Endothelial cell (in vitro differentiated cells): Measurements from ENCODE around the gene TOMM20. TPM values are rescaled to one million over a fixed set of nuclear protein-coding genes. Genes with fewer than 3 reads are reported as not detected.

Source experiments
- DNase-seq: peaks from one replicate; pipeline ENCODE4 v3.0.0; 2021; ENCODE audit warnings: low spot score
- H3K27ac Mint-ChIP-seq: one replicate; pipeline ENCODE4 v1.8.0; 2021; ENCODE audit warnings: mixed read lengths, inconsistent platforms; ENCODE audit not compliant: unreplicated experiment
- H3K27me3 Mint-ChIP-seq: one replicate; pipeline ENCODE4 v1.8.0; 2021; ENCODE audit warnings: mild to moderate bottlenecking, moderate library complexity, mixed read lengths, inconsistent platforms; ENCODE audit not compliant: unreplicated experiment
- H3K36me3 Mint-ChIP-seq: one replicate; pipeline ENCODE4 v1.8.0; 2021; ENCODE audit warnings: mild to moderate bottlenecking, low read depth, mixed read lengths, inconsistent platforms; ENCODE audit not compliant: unreplicated experiment
- H3K4me1 Mint-ChIP-seq: one replicate; pipeline ENCODE4 v1.8.0; 2021; ENCODE audit warnings: mild to moderate bottlenecking, mixed read lengths, inconsistent platforms; ENCODE audit not compliant: unreplicated experiment
- H3K4me3 Mint-ChIP-seq: one replicate; pipeline ENCODE4 v1.8.0; 2021; ENCODE audit warnings: mild to moderate bottlenecking, mixed read lengths, inconsistent platforms; ENCODE audit not compliant: unreplicated experiment
- H3K9me3 Mint-ChIP-seq: one replicate; pipeline ENCODE4 v1.8.0; 2021; ENCODE audit warnings: mixed read lengths, inconsistent platforms; ENCODE audit not compliant: unreplicated experiment
- total RNA-seq: library from RNA; stranded (reverse); fragmentation: NEBNext Ultra II Directional; extraction: Animal tissue kit (Norgen Biotek cat#: 25700); gene quantifications from one replicate; pipeline ENCODE4 v1.2.1, GENCODE V29; 2021; ENCODE audit not compliant: unreplicated experiment
- TF ChIP-seq, protein P1 (sequence below): fragments of 200-600 bp; sonication (generic); IDR thresholded peaks from one replicate; pipeline ENCODE4 v1.5.0; 2021; ENCODE audit warnings: antibody characterized with exemption; ENCODE audit not compliant: unreplicated experiment

TOMM20 gene
- total RNA-seq, 1 donor from 2014 or later, result 105 TPM

DNA sequence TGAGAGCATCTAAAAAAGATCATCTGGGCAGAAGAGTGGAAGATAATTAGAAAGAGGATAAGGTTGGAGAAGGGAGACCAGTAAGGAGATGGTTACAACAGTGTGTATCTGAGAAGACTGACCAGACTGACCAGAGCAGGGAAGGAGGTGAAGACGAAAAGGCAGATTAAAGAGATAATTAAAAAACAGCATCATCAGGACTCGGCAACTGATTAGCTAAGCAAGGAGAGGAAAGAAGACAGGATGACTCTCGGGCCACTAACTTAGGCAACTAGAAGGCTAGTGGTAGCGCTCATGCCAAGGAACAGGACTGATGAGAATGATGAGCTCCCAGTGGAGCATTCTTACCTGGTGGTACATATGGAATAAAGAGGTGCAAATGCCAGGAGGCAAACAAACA lies 28.5 kb upstream of the TOMM20 start:
- Mint-ChIP-seq H3K4me3 (no peak overlapping the region), H3K4me1 (peaks cover 13% of the 10 kb centered on the region), H3K9me3 (no peaks in the 10 kb centered on the region), H3K27ac (no peak overlapping the region), H3K27me3 (peaks cover 7% of the 10 kb centered on the region), H3K36me3 (peaks cover 13% of the 10 kb centered on the region)
- DNase-seq, result no peak
- TF ChIP-seq, protein P1, sequence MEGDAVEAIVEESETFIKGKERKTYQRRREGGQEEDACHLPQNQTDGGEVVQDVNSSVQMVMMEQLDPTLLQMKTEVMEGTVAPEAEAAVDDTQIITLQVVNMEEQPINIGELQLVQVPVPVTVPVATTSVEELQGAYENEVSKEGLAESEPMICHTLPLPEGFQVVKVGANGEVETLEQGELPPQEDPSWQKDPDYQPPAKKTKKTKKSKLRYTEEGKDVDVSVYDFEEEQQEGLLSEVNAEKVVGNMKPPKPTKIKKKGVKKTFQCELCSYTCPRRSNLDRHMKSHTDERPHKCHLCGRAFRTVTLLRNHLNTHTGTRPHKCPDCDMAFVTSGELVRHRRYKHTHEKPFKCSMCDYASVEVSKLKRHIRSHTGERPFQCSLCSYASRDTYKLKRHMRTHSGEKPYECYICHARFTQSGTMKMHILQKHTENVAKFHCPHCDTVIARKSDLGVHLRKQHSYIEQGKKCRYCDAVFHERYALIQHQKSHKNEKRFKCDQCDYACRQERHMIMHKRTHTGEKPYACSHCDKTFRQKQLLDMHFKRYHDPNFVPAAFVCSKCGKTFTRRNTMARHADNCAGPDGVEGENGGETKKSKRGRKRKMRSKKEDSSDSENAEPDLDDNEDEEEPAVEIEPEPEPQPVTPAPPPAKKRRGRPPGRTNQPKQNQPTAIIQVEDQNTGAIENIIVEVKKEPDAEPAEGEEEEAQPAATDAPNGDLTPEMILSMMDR, result no peak

DNA sequence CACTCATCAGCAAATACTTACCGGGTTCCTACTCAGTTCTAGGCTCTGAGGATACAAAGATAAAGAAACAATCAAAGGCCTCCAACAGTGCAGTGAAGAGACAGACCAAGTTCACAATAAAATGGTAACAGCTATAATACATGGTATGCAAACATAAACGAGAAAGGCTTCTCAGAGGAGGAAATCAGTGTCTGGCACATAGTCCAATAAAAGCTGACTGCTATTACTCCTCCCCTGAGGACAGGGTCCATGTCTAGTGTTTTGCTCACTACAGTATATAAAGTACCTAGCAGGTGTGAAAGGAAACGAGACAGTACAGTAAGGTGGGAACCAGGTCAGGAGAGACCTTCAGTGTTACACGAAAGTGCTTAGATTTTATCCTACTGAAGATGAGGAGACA lies 28.1 kb upstream of the TOMM20 start:
- H3K36me3 Mint-ChIP-seq, result peaks cover 13% of the 10 kb centered on the region
- DNase-seq, result no peak
- no peak overlapping the region for H3K4me3 Mint-ChIP-seq
- H3K9me3 Mint-ChIP-seq, result no peaks in the 10 kb centered on the region
- TF ChIP-seq, protein P1, result no peak
- H3K27me3 Mint-ChIP-seq, result peaks cover 4% of the 10 kb centered on the region
- no peak overlapping the region for H3K27ac Mint-ChIP-seq
- peaks cover 9% of the 10 kb centered on the region for H3K4me1 Mint-ChIP-seq

DNA sequence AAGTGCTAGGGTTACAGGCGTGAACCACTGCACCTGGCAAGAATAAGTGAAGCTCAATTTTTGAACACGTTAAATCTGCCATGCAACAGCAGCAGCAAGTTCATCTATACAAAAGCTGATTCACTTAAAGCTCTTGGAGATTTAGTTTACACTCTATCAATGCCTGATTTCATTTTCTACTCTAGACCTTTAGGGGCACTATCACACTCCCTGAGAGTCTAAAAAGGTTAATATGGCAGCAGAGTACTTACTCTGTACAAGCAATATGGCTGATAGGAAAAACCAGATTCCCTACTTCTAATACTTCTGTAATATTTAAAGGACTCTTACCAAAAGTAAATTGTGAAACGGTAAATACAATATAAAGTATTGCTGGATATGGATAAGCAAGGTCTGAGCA lies 27.6 kb upstream of the TOMM20 start:
- H3K27ac Mint-ChIP-seq, result no peak overlapping the region
- no peak for DNase-seq
- peaks cover 13% of the 10 kb centered on the region for H3K36me3 Mint-ChIP-seq
- no peaks in the 10 kb centered on the region for H3K9me3 Mint-ChIP-seq
- H3K4me3 Mint-ChIP-seq, result no peak overlapping the region
- H3K27me3 Mint-ChIP-seq, result peaks cover 2% of the 10 kb centered on the region
- TF ChIP-seq, protein P1, result no peak
- peaks cover 7% of the 10 kb centered on the region for H3K4me1 Mint-ChIP-seq

DNA sequence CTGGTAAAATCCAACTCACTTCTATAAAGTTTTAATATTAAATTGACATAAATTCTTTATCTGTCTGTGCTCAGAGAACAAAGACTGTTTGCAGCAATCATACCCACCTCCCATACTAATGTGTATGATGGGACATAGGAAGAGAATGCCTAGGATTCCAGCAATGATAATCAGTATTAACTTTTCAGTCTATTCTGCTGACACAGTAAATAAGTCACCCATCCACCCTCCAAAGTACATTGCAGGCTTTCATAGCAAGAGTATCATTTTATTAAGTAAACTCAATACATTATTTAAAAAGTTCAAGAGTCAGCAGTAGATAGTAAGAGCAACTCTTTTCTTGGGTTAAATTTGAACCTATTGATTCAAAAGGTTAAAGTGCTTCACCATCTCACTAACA lies 23.6 kb upstream of the TOMM20 start:
- H3K4me3 Mint-ChIP-seq, result no peak overlapping the region
- H3K27ac Mint-ChIP-seq, result no peak overlapping the region
- peaks cover 13% of the 10 kb centered on the region for H3K36me3 Mint-ChIP-seq
- no peak for DNase-seq
- no peaks in the 10 kb centered on the region for H3K27me3 Mint-ChIP-seq
- H3K9me3 Mint-ChIP-seq, result no peaks in the 10 kb centered on the region
- TF ChIP-seq, protein P1, result no peak
- H3K4me1 Mint-ChIP-seq, result no peaks in the 10 kb centered on the region

DNA sequence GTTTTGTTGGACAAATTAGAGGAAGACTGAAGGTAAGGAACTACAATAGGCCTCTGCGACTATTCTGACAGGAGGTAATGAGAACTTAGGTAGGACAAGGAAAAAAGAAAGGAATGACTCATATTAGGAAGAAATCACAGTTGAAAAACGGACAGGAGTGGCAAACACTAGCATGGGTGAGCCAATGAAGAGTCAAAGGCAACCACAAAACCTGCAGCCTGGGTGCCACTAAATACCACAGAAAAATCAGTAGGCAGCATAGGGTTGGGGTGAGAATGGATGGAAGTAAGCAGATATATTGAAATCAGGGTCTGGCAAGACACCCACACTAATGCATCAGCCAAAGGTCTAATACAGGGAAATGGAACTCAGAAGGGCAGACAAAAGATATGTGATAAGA lies 22.4 kb upstream of the TOMM20 start:
- Mint-ChIP-seq H3K27ac (no peak overlapping the region), H3K9me3 (no peaks in the 10 kb centered on the region), H3K36me3 (peaks cover 17% of the 10 kb centered on the region), H3K4me1 (no peaks in the 10 kb centered on the region), H3K4me3 (no peak overlapping the region), H3K27me3 (no peaks in the 10 kb centered on the region)
- TF ChIP-seq, protein P1, result no peak
- DNase-seq, result no peak
